Neural progenitor cell (in vitro differentiated cells): ENCODE measurements around the gene IL7R. TPM values are rescaled to one million over a fixed set of nuclear protein-coding genes. Genes with fewer than 3 reads are reported as not detected.

Experiments used
- DNase-seq: peaks from one replicate; pipeline ENCODE4 v3.0.0-alpha.2; 2016; ENCODE audit warnings: low spot score
- H2AFZ ChIP-seq: fragments of 200-600 bp; sonication (generic); replicated peaks from 2 replicates; pipeline ENCODE4 v1.6.1; 2016; ENCODE audit warnings: antibody characterized with exemption
- H3F3A ChIP-seq: fragments of 200-600 bp; sonication (generic); 2 replicates; pipeline ENCODE4 v1.6.1; 2016; ENCODE audit warnings: antibody characterized with exemption, low read depth
- H3K27ac ChIP-seq: fragments of 200-600 bp; sonication (generic); 2 replicates; pipeline ENCODE4 v1.5.1; 2016; ENCODE audit warnings: mild to moderate bottlenecking
- H3K27me3 ChIP-seq: fragments of 200-600 bp; sonication (generic); 2 replicates; pipeline ENCODE4 v1.6.1; 2016; ENCODE audit warnings: mild to moderate bottlenecking, moderate library complexity
- H3K36me3 ChIP-seq: fragments of 200-600 bp; sonication (generic); 2 replicates; pipeline ENCODE4 v1.5.1; 2016
- H3K4me1 ChIP-seq: fragments of 200-600 bp; sonication (generic); 2 replicates; pipeline ENCODE4 v1.6.1; 2016; ENCODE audit warnings: mixed run types
- H3K4me2 ChIP-seq: fragments of 200-600 bp; sonication (generic); 2 replicates; pipeline ENCODE4 v1.6.1; 2016
- H3K4me3 ChIP-seq: fragments of 200-600 bp; sonication (generic); 2 replicates; pipeline ENCODE4 v1.5.1; 2016
- H3K79me2 ChIP-seq: fragments of 200-600 bp; sonication (generic); 2 replicates; pipeline ENCODE4 v1.6.1; 2016; ENCODE audit warnings: low read depth
- H3K9ac ChIP-seq: fragments of 200-600 bp; sonication (generic); 2 replicates; pipeline ENCODE4 v1.6.1; 2016
- H3K9me3 ChIP-seq: fragments of 200-600 bp; sonication (generic); 2 replicates; pipeline ENCODE4 v1.5.1; 2016; ENCODE audit warnings: low read depth
- H4K20me1 ChIP-seq: fragments of 200-600 bp; sonication (generic); 2 replicates; pipeline ENCODE4 v1.6.1; 2016; ENCODE audit warnings: low read depth
- H3K27ac Mint-ChIP-seq: 3 replicates; pipeline ENCODE4 v1.8.0; 2021; ENCODE audit warnings: mixed read lengths
- H3K27me3 Mint-ChIP-seq: 2 replicates; pipeline ENCODE4 v1.8.0; 2022; ENCODE audit warnings: low read depth, mild to moderate bottlenecking, inconsistent platforms, moderate library complexity, mixed read lengths; ENCODE audit not compliant: insufficient read depth
- H3K36me3 Mint-ChIP-seq: 3 replicates; pipeline ENCODE4 v1.8.0; 2021; ENCODE audit warnings: mixed read lengths
- H3K4me1 Mint-ChIP-seq: 3 replicates; pipeline ENCODE4 v1.8.0; 2021; ENCODE audit warnings: mixed read lengths
- H3K4me3 Mint-ChIP-seq: 3 replicates; pipeline ENCODE4 v1.8.0; 2021; ENCODE audit warnings: mild to moderate bottlenecking, moderate library complexity, mixed read lengths
- H3K9me3 Mint-ChIP-seq: 3 replicates; pipeline ENCODE4 v1.8.0; 2020; ENCODE audit warnings: mixed read lengths
- EZH2 ChIP-seq: fragments of 200-600 bp; sonication (generic); IDR thresholded peaks from 2 replicates; pipeline ENCODE4 v1.6.1; 2017; ENCODE audit warnings: antibody characterized with exemption, mild to moderate bottlenecking, moderate library complexity
- EZH2phosphoT487 ChIP-seq: fragments of 200-600 bp; sonication (generic); IDR thresholded peaks from 2 replicates; pipeline ENCODE4 v1.6.1; 2017; ENCODE audit warnings: antibody characterized with exemption
- total RNA-seq: library from RNA; depleted of rRNA; stranded (reverse); fragments of >200 nt; gene quantifications from 2 replicates; pipeline ENCODE4 v1.2.3, GENCODE V29; 2015; ENCODE audit warnings: low replicate concordance
- TF ChIP-seq, protein P1 (sequence below): fragments of 200-600 bp; sonication (generic); IDR thresholded peaks from 2 replicates; pipeline ENCODE4 v1.5.1; 2017; ENCODE audit warnings: antibody characterized with exemption, mild to moderate bottlenecking

Gene IL7R
- total RNA-seq, 1 donor from 2014 or later = not detected

DNA sequence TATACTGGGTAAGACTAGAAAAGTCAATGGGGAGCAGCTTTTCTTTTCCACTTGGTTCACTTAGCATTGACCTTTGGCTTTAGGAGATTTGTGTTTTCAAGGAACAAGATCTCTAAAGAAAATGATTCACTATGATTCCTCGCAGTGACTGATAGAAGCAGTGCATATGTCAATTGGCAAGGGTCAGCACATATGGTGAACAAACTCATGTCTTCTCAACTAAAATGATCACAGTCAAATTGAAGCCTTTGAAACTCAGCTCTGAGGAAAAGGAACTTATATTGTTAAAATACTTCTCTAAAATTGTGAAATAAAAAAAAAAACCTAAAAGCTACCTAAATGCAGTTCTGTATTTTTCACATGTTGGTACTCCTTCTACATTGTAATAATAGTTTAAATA, 43.2 kb upstream of the IL7R start:
- H3K27me3 Mint-ChIP-seq = peaks cover 2% of the 10 kb centered on the region
- peaks cover 6% of the 10 kb centered on the region for H3K4me1 Mint-ChIP-seq
- TF ChIP-seq EZH2 (no peak), EZH2phosphoT487 (no peak)
- TF ChIP-seq, protein P1, sequence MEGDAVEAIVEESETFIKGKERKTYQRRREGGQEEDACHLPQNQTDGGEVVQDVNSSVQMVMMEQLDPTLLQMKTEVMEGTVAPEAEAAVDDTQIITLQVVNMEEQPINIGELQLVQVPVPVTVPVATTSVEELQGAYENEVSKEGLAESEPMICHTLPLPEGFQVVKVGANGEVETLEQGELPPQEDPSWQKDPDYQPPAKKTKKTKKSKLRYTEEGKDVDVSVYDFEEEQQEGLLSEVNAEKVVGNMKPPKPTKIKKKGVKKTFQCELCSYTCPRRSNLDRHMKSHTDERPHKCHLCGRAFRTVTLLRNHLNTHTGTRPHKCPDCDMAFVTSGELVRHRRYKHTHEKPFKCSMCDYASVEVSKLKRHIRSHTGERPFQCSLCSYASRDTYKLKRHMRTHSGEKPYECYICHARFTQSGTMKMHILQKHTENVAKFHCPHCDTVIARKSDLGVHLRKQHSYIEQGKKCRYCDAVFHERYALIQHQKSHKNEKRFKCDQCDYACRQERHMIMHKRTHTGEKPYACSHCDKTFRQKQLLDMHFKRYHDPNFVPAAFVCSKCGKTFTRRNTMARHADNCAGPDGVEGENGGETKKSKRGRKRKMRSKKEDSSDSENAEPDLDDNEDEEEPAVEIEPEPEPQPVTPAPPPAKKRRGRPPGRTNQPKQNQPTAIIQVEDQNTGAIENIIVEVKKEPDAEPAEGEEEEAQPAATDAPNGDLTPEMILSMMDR = no peak

DNA sequence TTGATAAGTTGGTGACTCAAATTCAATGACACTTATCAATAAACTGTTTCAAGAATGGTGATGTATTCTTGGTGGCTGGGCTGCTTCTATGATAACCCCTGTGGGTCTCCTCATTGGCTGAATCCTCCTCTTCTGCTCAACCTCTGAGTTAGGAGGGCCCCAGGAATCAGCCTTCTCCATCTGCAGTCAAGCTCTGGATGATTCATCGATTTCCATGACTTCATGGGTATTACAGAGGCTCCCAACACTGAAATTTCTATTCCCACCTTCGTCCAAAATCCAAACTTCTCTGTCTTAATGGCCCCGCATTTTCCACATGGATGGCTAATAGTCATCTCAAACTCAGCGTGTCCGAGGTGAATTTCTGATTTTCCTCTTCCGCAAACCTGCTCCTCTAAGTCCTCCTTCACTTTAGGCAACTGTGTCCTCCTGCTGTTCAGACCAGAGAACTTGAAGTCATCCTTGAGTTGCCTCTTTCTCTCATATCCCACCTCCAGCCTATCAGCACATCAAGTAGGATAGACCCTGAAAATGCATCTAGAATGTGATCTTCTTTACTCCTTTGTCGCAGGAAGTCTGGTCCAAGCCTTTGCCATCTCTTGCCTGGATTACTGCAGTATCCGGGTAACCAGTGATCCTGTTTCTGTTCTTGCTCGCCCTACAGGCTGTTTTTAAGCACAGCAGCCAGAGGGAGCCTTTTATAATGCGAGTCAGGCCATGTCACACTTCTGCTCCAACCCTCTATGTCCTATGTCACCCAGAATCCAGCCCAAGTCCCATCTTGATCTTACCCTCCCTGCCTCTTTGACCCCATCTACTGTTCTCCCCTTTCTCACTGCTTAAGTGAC, 41.4 kb upstream of the IL7R start:
- Mint-ChIP-seq H3K9me3 (no peaks in the 10 kb centered on the region), H3K4me3 (no peak overlapping the region), H3K27me3 (peaks cover 2% of the 10 kb centered on the region), H3K4me1 (peaks cover 6% of the 10 kb centered on the region), H3K36me3 (no peaks in the 10 kb centered on the region), H3K27ac (no peak overlapping the region)
- DNase-seq = peak; percentile 52
- Histone ChIP-seq H2AFZ (peak overlapping the region; percentile 54), H3K79me2 (no peaks in the 10 kb centered on the region), H3K36me3 (no peaks in the 10 kb centered on the region), H3F3A (no peaks in the 10 kb centered on the region), H3K27ac (no peak overlapping the region), H3K27me3 (no peaks in the 10 kb centered on the region), H3K4me2 (no peak overlapping the region), H4K20me1 (no peaks in the 10 kb centered on the region), H3K4me3 (no peak overlapping the region), H3K4me1 (no peaks in the 10 kb centered on the region), H3K9ac (no peak overlapping the region), H3K9me3 (no peaks in the 10 kb centered on the region)
- TF ChIP-seq, protein P1 = peak; percentile 57
- TF ChIP-seq EZH2phosphoT487 = no peak

More for the DNA sequence above, 43.2 kb upstream of the IL7R start:
- no peak overlapping the region for H3K9ac ChIP-seq
- DNase-seq = no peak
- H3K9me3 ChIP-seq = no peaks in the 10 kb centered on the region
- no peaks in the 10 kb centered on the region for H3K27me3 ChIP-seq
- H3K27ac ChIP-seq = no peak overlapping the region
- no peak overlapping the region for H2AFZ ChIP-seq
- H3K9me3 Mint-ChIP-seq = no peaks in the 10 kb centered on the region
- no peak overlapping the region for H3K27ac Mint-ChIP-seq
- no peaks in the 10 kb centered on the region for H3K36me3 ChIP-seq
- H3F3A ChIP-seq = no peaks in the 10 kb centered on the region
- no peaks in the 10 kb centered on the region for H3K4me1 ChIP-seq
- no peaks in the 10 kb centered on the region for H3K36me3 Mint-ChIP-seq
- H4K20me1 ChIP-seq = no peaks in the 10 kb centered on the region
- H3K4me2 ChIP-seq = no peak overlapping the region
- H3K4me3 Mint-ChIP-seq = no peak overlapping the region
- no peaks in the 10 kb centered on the region for H3K79me2 ChIP-seq
- no peak overlapping the region for H3K4me3 ChIP-seq

DNA sequence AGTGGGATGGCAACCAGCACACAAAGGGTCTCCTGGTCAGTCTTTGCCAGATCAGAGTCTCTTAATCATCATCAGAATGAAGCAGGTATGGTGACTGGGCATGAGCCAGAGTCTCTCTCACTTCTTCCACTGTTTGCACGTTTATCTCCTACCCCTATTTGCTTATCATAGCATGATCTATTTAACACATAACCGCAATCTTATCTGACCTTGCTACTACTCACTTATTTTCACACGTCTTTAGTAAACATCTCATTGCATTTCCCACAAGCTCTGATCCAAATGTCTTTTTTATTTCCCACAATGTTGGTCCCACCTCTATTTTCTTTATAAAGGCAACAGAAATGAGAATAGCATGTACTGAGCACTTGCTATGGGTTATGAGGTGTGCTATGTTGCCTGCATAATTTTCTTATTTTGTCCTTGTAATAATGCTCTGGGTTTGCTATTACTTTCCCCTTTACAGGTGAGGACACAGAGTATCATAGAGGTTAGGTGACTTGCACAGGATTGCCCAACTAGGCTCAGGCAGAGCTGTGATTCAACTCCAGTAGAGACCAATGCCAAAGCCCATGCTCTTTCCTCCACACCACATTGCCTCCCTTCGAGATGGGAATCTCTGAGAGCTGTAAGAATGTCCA, 39.7 kb upstream of the IL7R start:
- Mint-ChIP-seq H3K9me3 (no peaks in the 10 kb centered on the region), H3K4me3 (no peak overlapping the region), H3K4me1 (peaks cover 6% of the 10 kb centered on the region), H3K27me3 (peaks cover 2% of the 10 kb centered on the region), H3K27ac (no peak overlapping the region), H3K36me3 (no peaks in the 10 kb centered on the region)
- H3K27ac ChIP-seq = no peak overlapping the region
- H3K27me3 ChIP-seq = no peaks in the 10 kb centered on the region
- no peak for DNase-seq
- H3F3A ChIP-seq = no peaks in the 10 kb centered on the region
- H3K4me2 ChIP-seq = no peak overlapping the region
- no peak overlapping the region for H3K9ac ChIP-seq
- H3K9me3 ChIP-seq = no peaks in the 10 kb centered on the region
- H3K79me2 ChIP-seq = no peaks in the 10 kb centered on the region
- no peak overlapping the region for H2AFZ ChIP-seq
- H3K4me3 ChIP-seq = no peak overlapping the region
- no peaks in the 10 kb centered on the region for H3K36me3 ChIP-seq
- no peaks in the 10 kb centered on the region for H4K20me1 ChIP-seq
- no peaks in the 10 kb centered on the region for H3K4me1 ChIP-seq
- no peak for TF ChIP-seq EZH2
- TF ChIP-seq, protein P1 = no peak
- TF ChIP-seq EZH2phosphoT487 = no peak
